B cell (primary cell): Measurements from ENCODE around the gene NUP93. TPM values are rescaled to one million over a fixed set of nuclear protein-coding genes. Genes with fewer than 3 reads are reported as not detected.
"Not testable (repeated sequence)": the region's sequence is repeated elsewhere in the genome, so short reads cannot be mapped to it uniquely, and the experiment has no call there.

Experiments
- ATAC-seq: fragments of 200-7000 bp; cut with Tn5 transposase; one replicate; pipeline ENCODE4 v1.10.0; 2021; ENCODE audit warnings: low read depth, mild to moderate bottlenecking, moderate number of reproducible peaks, moderate library complexity
- CTCF ChIA-PET: fragments of 350-600 bp; sonication (Branson Sonifier 250); formaldehyde crosslinking; loops from one replicate; lab custom pipeline; 2021; ENCODE audit warnings: antibody characterized with exemption, inconsistent platforms; lab: Charles Lee
- POLR2A ChIA-PET: fragments of 350-600 bp; sonication (Branson Sonifier 250); formaldehyde crosslinking; loops from one replicate; lab custom pipeline; 2021; ENCODE audit warnings: antibody characterized with exemption; lab: Charles Lee
- DNase-seq: peaks from one replicate; pipeline ENCODE4 v3.0.0; 2013
- H2AFZ ChIP-seq: 2 replicates; pipeline ENCODE4 v1.6.1; 2012; ENCODE audit warnings: mild to moderate bottlenecking, low read depth, low read length; ENCODE audit not compliant: insufficient read depth, poor library complexity, severe bottlenecking
- H3K27ac ChIP-seq, 2 donors: 1 replicate in 1 of 2; 2 replicates in 1 of 2; pipeline ENCODE4 v1.5.1; 2012 to 2013; ENCODE audit warnings: low read length in 2 of 2, mild to moderate bottlenecking in 2 of 2, moderate library complexity in 1 of 2
- H3K27me3 ChIP-seq, 4 experiments: fragments of 200-600 bp in 1 of 4; sonication (generic) in 1 of 4; replicated peaks in 1 of 4; 1 replicate in 2 of 4; 2 replicates in 2 of 4; pipeline versions ENCODE4 v1.6.1 to v1.7.0; 2013 to 2016; ENCODE audit warnings: low read length in 3 of 4, mild to moderate bottlenecking in 2 of 4, mixed read lengths in 1 of 4, moderate library complexity in 1 of 4; ENCODE audit not compliant: insufficient read depth in 4 of 4, control insufficient read depth in 3 of 4; ENCODE audit errors: control extremely low read depth in 1 of 4
- H3K36me3 ChIP-seq, 2 experiments: replicated peaks in 1 of 2; 1 replicate in 1 of 2; 2 replicates in 1 of 2; pipeline versions ENCODE4 v1.6.1 to v1.7.1; 2013; ENCODE audit warnings: low read length in 1 of 2; ENCODE audit not compliant: insufficient read depth in 2 of 2, control insufficient read depth in 1 of 2; ENCODE audit errors: control extremely low read depth in 1 of 2, extremely low read depth in 1 of 2
- H3K4me1 ChIP-seq, 2 donors: fragments of 200-600 bp in 1 of 2; sonication (generic) in 1 of 2; 1 replicate in 1 of 2; 2 replicates in 1 of 2; pipeline versions ENCODE4 v1.5.1 to v1.6.1; 2013 to 2017; ENCODE audit warnings: low read length in 2 of 2; ENCODE audit not compliant: control insufficient read depth in 2 of 2, insufficient read depth in 2 of 2
- H3K4me2 ChIP-seq: replicated peaks from 2 replicates; pipeline ENCODE3; 2012; ENCODE audit warnings: mild to moderate bottlenecking, low read depth, low read length; ENCODE audit not compliant: poor library complexity, severe bottlenecking
- H3K4me3 ChIP-seq, 5 experiments: fragments of 200-600 bp in 1 of 5; sonication (generic) in 1 of 5; 1 replicate in 3 of 5; 2 replicates in 2 of 5; pipeline versions ENCODE4 v1.5.1 to v1.7.0; 2011 to 2016; ENCODE audit warnings: low read length in 4 of 5, mild to moderate bottlenecking in 4 of 5, low read depth in 2 of 5, control low read depth in 1 of 5, moderate library complexity in 1 of 5; ENCODE audit not compliant: insufficient read depth in 1 of 5; ENCODE audit errors: control extremely low read depth in 1 of 5, extremely low read depth in 1 of 5
- H3K79me2 ChIP-seq: fragments of 200-600 bp; sonication (generic); one replicate; pipeline ENCODE4 v1.6.0; 2016; ENCODE audit warnings: low read length; ENCODE audit not compliant: control insufficient read depth, insufficient read depth
- H3K9ac ChIP-seq: fragments of 200-600 bp; sonication (generic); 2 replicates; pipeline ENCODE4 v1.6.1; 2017; ENCODE audit warnings: mild to moderate bottlenecking, low read length, moderate library complexity
- H3K9me3 ChIP-seq, 3 donors: one replicate each; pipeline versions ENCODE4 v1.6.1 to v1.7.1; 2013; ENCODE audit warnings: low read length in 2 of 3; ENCODE audit not compliant: control insufficient read depth in 2 of 3, insufficient read depth in 1 of 3; ENCODE audit errors: control extremely low read depth in 1 of 3
- H4K20me1 ChIP-seq: 2 replicates; pipeline ENCODE4 v1.6.0; 2012; ENCODE audit warnings: mild to moderate bottlenecking, low read length; ENCODE audit not compliant: insufficient read depth, control insufficient read depth, poor library complexity, severe bottlenecking
- H3K27ac Mint-ChIP-seq: one replicate; pipeline ENCODE4 v1.8.0; 2021; ENCODE audit warnings: mixed read lengths
- H3K27me3 Mint-ChIP-seq: one replicate; pipeline ENCODE4 v1.8.0; 2021; ENCODE audit warnings: mixed read lengths
- H3K4me1 Mint-ChIP-seq: one replicate; pipeline ENCODE4 v1.8.0; 2021; ENCODE audit warnings: mixed read lengths
- H3K4me3 Mint-ChIP-seq: one replicate; pipeline ENCODE4 v1.8.0; 2021; ENCODE audit warnings: mixed read lengths
- H3K9me3 Mint-ChIP-seq: one replicate; pipeline ENCODE4 v1.8.0; 2022; ENCODE audit warnings: mixed read lengths; ENCODE audit not compliant: insufficient read depth
- CTCF ChIP-seq: fragments of 200-600 bp; IDR thresholded peaks from one replicate; pipeline ENCODE4 v1.8.0; 2022; ENCODE audit warnings: antibody characterized with exemption, mild to moderate bottlenecking
- EZH2 ChIP-seq: IDR thresholded peaks from 2 replicates; pipeline ENCODE4 v1.6.1; 2012; ENCODE audit warnings: borderline replicate concordance, low read depth, mild to moderate bottlenecking, moderate library complexity, low read length; ENCODE audit not compliant: insufficient read depth, poor library complexity, severe bottlenecking
- WGBS: methylation state at CpG from one replicate; pipeline ENCODE4 v1.1.5; 2013; ENCODE audit warnings: missing lambda C conversion rate; ENCODE audit not compliant: insufficient coverage; 5-methylcytosine and 5-hydroxymethylcytosine counted together
- intact Hi-C: fragments of 100-400 bp; cut with micrococcal nuclease; formaldehyde crosslinking; loops from one replicate; pipeline ENCODE4 v1.10.0; 2022
- polyA plus RNA-seq: library from polyadenylated mRNA; depleted of rRNA; stranded (reverse); fragments of >200 nt; gene quantifications from 2 replicates; pipeline ENCODE4 v1.2.3, GENCODE V29; 2012
- total RNA-seq, 2 donors: library from RNA; stranded (reverse); fragments of 120-200 nt in 1 of 2; gene quantifications; 1 replicate in 1 of 2; 2 replicates in 1 of 2; pipeline versions ENCODE4 v1.2.3 to v1.2.4, GENCODE V29; 2013 to 2022

NUP93 gene
- total and polyA plus RNA-seq, 2 donors (not counting 1 experiment from before 2014, with no cell fraction given) = 23.6 to 64.6 TPM

DNA sequence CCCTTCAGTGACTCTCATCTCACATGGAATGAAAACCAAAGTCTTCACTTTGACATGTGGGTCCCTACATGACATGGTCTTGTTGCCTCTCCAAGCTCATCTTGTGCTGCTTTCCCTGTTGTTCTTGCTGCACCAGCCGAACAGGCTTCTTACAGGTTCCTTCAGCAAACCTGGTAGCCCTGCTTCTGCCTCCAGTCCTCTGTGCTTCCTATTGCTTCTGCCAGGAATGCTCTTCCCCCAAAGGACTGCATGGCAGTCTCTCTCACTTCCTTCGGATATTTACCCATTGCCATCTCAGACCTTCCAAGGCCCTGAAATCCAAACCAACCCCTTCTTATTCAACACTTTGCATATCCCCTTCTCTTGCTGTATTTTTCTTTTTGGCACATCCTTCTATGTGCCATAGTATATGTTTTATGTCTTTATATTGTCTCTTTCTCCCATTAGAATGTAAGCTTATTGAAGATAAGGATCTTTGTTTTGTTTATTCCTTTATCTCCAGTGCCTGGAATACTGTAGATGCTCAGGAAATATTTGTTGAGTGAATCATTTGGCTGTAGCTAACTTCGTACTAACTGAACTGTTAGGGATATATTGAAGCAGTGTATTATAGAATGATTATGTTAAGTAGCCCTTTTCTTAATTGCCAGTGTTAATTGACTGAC is 77.2 kb downstream of the NUP93 start:
- DNase-seq (no peak), ATAC-seq (no peak)
- POLR2A ChIA-PET = no interaction called here
- Mint-ChIP-seq H3K4me1 (no peaks in the 10 kb centered on the region), H3K4me3 (no peak overlapping the region), H3K27ac (no peak overlapping the region), H3K27me3 (no peaks in the 10 kb centered on the region), H3K9me3 (no peaks in the 10 kb centered on the region)
- WGBS = 100% methylated on average over 1 of the region's 3 CpGs
- no peaks in the 10 kb centered on the region for H3K27me3 ChIP-seq
- no peak overlapping the region for H3K27ac ChIP-seq
- no peak overlapping the region for H2AFZ ChIP-seq
- H3K4me1 ChIP-seq = no peaks in the 10 kb centered on the region
- CTCF ChIA-PET = no interaction called here
- no peak overlapping the region for H3K4me2 ChIP-seq
- no peaks in the 10 kb centered on the region for H3K9me3 ChIP-seq
- no peak overlapping the region for H3K4me3 ChIP-seq
- no peak overlapping the region for H3K9ac ChIP-seq
- no peaks in the 10 kb centered on the region for H3K79me2 ChIP-seq
- intact Hi-C loops = no loop called here
- H4K20me1 ChIP-seq = no peaks in the 10 kb centered on the region
- H3K36me3 ChIP-seq = peaks cover 6 to 24% of the 10 kb centered on the region in 2 experiments
- TF ChIP-seq EZH2 (no peak), CTCF (no peak)

DNA sequence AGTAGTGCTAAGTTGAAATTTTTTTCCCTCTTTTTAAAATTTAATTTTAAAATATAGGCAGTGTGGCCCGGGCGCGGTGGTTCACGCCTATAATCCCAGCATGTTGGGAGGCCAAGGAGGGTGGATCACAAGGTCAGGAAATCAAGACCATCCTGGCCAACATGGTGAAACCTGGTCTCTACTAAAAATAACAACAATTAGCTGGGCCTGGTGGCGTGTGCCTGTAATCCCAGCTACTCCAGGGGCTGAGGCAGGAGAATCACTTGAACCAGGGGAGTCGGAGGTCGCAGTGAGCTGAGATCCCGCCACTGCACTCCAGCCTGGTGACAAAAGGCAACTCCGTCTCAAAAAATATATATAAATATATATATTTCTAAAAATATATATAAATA is 77.7 kb downstream of the NUP93 start:
- POLR2A ChIA-PET = not testable (repeated sequence)

More for the DNA sequence above, 77.7 kb downstream of the NUP93 start:
- H4K20me1 ChIP-seq, H3K9me3 ChIP-seq, H2AFZ ChIP-seq, H3K27me3 Mint-ChIP-seq, H3K27me3 ChIP-seq, CTCF ChIA-PET, H3K4me3 Mint-ChIP-seq, ATAC-seq, DNase-seq, H3K4me3 ChIP-seq, H3K9me3 Mint-ChIP-seq, H3K79me2 ChIP-seq, H3K4me1 Mint-ChIP-seq, H3K27ac Mint-ChIP-seq, H3K4me2 ChIP-seq, H3K27ac ChIP-seq, intact Hi-C loops, H3K9ac ChIP-seq, H3K4me1 ChIP-seq: not testable (repeated sequence)
- WGBS = 93% methylated on average over 3 of the region's 9 CpGs
- H3K36me3 ChIP-seq = peaks cover 6 to 24% of the 10 kb centered on the region in 2 experiments
